Measurements from ENCODE around the gene CHRDL2. TPM values are rescaled to one million over a fixed set of nuclear protein-coding genes. Genes with fewer than 3 reads are reported as not detected.

Gene CHRDL2
- total and polyA plus RNA-seq, 2 of the 13 experiments (the other 11 are each of a cell fraction or from before 2014, with no cell fraction given): 0.04 TPM; not detected in 1

DNA sequence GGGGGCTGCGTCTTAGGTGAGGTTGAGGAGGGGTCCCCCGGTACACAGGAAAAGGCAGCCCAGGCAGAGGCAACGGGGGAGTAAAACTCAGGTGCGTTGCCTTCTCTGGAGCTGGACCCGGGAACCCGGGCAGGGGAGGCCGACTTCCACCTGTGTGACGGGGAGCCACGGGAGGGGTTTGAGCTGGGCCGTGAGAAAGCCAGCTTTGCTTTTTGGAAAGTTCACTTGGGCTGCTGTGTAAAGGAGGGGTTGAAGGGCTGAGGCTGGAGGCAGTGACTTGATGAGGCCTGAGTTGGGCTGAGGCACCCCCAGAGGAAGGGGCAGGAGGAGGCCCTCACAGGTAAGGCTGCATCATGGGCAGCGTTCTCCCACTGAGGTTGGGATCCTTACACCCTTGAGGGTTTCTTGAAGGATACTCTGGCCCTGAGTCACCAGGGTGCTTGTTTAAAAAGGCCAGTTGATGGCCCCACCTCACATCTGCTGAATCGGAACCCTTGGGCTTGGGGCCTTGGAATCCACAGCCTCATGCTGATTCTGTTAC lies 47.2 kb downstream of the CHRDL2 start (continued):
- TF ChIP-seq ZMYM4 (CRISPR knock-in tag; IDR thresholded peaks at IDR 0.05): no peak
- TF ChIP-seq DPF2 (CRISPR knock-in tag; IDR thresholded peaks at IDR 0.05; ENCODE audit: borderline replicate concordance, low read depth): no peak

DNA sequence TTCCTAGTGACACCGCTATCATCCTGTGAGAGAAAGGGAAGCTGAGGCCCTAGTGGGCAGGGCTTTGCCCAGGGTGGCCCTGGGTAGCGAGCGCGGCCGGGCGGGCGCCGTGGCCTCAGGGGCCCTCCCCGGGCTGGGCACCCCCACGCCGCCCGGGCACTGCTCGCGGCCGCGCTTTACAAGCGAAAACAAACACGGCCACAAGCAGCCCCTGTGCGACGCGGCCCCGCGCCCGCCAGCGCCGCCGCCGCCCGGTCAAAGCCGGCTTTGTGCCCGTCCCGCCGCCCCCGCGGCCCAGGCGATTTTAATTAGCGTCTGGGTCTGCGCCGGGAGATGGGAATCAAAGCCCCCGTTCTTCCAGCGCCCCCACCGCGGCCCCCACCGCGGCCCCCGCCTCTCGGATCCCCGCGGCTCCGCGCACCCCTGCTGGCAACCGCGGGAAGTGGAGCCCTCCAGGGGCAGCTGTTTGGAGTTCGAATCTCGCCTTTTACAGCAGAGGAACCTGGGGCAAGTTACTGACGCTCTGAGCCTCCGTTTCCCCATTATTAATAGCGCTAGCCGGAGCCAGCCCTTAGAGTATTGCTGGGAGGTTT lies 47.9 kb downstream of the CHRDL2 start:
- Histone ChIP-seq H3K9ac (ENCODE audit: insufficient read depth, low read depth, low read length) (no peak overlapping the region), H3K36me3 (replicated peaks in 1 of 2; ENCODE audit: control insufficient read depth in 1 of 2, insufficient read depth in 2 of 2, low read length in 2 of 2) (no peaks in the 10 kb centered on the region), H3K4me2 (ENCODE audit: low read depth, low read length) (peak overlapping the region; percentile 51), H3K79me2 (ENCODE audit: insufficient read depth, low read length) (no peaks in the 10 kb centered on the region), H3K27ac (ENCODE audit: extremely low read length, insufficient read depth, low read length) (no peak overlapping the region), H2AFZ (ENCODE audit: low read length) (no peak overlapping the region), H3K27me3 (ENCODE audit: control insufficient read depth in 1 of 2, insufficient read depth in 2 of 2, low read length in 2 of 2) (peaks cover 1 to 4% of the 10 kb centered on the region in 2 experiments; a peak in 2 of 5 replicates), H3K4me1 (ENCODE audit: insufficient read depth, low read length) (no peaks in the 10 kb centered on the region), H3K4me3 (replicated peaks in 1 of 3; ENCODE audit: insufficient read depth in 1 of 3, low read depth in 2 of 3, low read length in 3 of 3) (peak overlapping the region; percentile 40 to 59 (median 58); a peak in 4 of 6 replicates), H3K9me3 (ENCODE audit: low read length) (no peaks in the 10 kb centered on the region), H4K20me1 (ENCODE audit: insufficient read depth, low read length) (no peaks in the 10 kb centered on the region)
- FAIRE-seq (no peak), DNase-seq (ENCODE audit: low spot score) (no peak), ATAC-seq (peak; percentile 46)
- intact Hi-C loops (cut with micrococcal nuclease; ENCODE audit: unreplicated experiment): no loop called here
- POLR2A ChIA-PET: no interaction called here
- BruUV-seq (replicated peaks): no TSS peak
- in situ Hi-C loops (cut with HindIII; ENCODE audit: extremely low pct_ligation_motif_present, low pct_unique_long_range_greater_than_20kb): no loop called here
- 78% methylated on average over 15 of the region's 59 CpGs for WGBS (ENCODE audit: low lambda C conversion rate)
- TF ChIP-seq PATZ1 (CRISPR knock-in tag; IDR thresholded peaks at IDR 0.05): peak; percentile 83
- TF ChIP-seq SRSF1 (optimal IDR thresholded peaks at IDR 0.05; ENCODE audit: low read depth, low read length): peak; percentile 34
- no peak for TF ChIP-seq ZNF530 (CRISPR knock-in tag; IDR thresholded peaks at IDR 0.05; ENCODE audit: low read depth)
- CTCF ChIA-PET (ENCODE audit: low intra/inter-chr PET ratio, low total read pairs): interaction anchor here (0.9 kb wide), 1 partner anchor 49 kb away, joined by 4 read pairs; no protein-coding TSS in a partner anchor
